Stimulated activated naive CD4-positive, alpha-beta T cell treated with Interleukin-2 at 50 U/mL for 16 hours (primary cell): ENCODE measurements around the gene ADAT3.

Experiments
- DNase-seq: peaks from one replicate; lab custom pipeline; 2025; lab: John Stamatoyannopoulos, UW

Gene ADAT3

GRCh38 chr19:1957562-1958248 lies 52.5 kb downstream of the ADAT3 start:
- no peak for DNase-seq

GRCh38 chr19:1959928-1960589 lies 54.9 kb downstream of the ADAT3 start:
- DNase-seq = no peak

GRCh38 chr19:1961000-1961883 lies 56.0 kb downstream of the ADAT3 start:
- no peak for DNase-seq

- DNase-seq = no peak
Observed at GRCh38 chr19:1962674-1963073, 57.5 kb downstream of the ADAT3 start.
